Stimulated activated CD8-positive, alpha-beta memory T cell treated with anti-CD3 and anti-CD28 coated beads, Interleukin-2, amount 100 ng/mL, for 48 hours (primary cell): ENCODE data around the gene PKHD1.
"Not testable (repeated sequence)": the region's sequence is repeated elsewhere in the genome, so short reads cannot be mapped to it uniquely, and the experiment has no call there.

ENCODE experiments used
- DNase-seq, 2 donors: peaks; one replicate each; pipeline ENCODE4 v3.0.0-alpha.2; 2020; ENCODE audit warnings: low read depth in 2 of 2

The PKHD1 gene

DNA sequence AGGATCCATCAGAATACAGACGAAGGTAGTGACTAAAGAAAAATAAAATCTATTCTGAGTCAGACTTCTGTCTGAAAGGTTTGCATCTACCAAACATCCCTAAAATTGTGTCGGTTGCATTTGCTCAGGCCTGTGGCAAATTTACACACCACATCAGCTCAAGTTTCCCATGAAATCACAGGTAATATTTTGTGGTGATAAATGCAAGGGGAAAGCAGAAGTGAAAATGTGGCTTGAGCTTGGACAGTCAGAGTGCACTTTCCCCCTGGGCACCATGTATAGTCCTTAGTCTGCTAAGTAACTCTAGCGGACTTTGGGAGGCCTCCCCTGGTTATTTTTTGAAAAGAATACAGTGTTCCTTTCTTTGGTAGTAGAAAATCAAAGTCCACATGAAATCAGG is 159.1 kb downstream of the PKHD1 start:
- DNase-seq, result no peak

DNA sequence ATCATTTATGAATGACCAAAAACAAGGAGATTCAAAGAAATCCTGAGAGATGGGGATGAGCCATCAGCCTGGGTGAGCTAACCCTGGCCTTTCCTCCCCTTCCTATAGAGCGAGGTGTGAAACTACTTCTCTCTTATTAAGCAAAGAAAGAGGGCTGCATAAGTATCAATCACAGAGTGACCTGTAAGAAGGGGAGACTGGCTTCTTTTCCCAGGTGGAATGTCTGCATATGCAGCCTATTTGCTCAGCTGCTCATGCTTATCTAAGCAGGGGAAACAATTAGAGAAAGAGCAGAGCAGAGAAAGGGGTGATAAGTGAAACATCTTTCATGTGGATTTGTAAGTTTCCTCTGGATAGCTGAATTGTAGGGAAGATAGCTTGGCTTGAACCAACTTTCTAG is 160.0 kb downstream of the PKHD1 start:
- no peak for DNase-seq

DNA sequence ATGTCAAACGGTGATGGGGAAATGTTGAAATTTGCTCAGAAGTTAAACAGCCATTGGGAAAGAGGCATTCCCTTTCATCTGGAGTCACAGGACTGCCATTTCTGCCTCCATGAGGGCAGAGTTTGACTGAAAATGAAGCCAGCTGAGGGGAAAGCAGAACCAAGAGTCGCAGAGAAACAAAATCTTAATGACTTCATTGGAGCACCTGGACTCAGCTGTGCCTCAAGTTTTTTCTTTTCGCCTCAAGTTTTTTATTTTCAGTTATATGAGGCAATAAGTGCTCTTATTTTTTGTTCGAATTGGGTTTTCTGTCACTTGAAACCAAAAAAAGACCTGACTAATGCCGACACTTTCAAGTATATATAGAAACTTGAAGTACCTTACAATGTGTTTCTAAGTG is 161.3 kb downstream of the PKHD1 start:
- DNase-seq, result no peak

DNA sequence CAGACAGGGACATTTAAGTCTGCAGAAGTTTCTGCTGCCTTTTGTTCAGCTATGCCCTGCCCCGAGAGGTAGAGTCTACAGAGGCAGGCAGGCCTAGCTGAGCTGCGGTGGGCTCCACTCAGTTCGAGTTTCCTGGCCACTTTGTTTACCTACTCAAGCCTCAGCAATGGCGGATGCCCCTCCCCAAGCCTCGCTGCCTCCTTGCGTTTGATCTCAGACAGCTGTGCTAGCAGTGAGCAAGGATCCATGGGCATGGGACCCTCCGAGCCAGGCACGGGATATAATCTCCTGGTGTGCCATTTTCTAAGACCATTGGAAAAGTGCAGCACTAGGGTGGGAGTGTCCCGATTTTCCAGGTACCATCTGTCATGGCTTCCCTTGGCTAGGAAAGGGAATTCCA is 164.9 kb downstream of the PKHD1 start:
- not testable (repeated sequence) for DNase-seq

DNA sequence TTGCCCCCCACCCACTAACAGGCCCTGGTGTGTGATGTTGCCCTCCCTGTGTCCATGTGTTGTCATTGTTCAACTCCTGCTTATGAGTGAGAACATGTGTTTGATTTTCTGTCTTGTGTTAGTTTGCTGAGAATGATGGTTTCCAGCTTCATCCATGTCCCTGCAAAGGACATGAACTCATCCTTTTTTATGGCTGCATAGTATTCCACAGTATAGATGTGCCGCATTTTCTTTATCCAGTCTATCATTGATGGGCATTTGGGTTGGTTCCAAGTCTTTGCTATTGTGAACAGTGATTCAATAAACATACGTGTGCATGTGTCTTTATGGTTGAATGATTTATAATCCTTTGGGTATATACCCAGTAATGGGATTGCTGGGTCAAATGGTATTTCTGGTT is 169.1 kb downstream of the PKHD1 start:
- not testable (repeated sequence) for DNase-seq

DNA sequence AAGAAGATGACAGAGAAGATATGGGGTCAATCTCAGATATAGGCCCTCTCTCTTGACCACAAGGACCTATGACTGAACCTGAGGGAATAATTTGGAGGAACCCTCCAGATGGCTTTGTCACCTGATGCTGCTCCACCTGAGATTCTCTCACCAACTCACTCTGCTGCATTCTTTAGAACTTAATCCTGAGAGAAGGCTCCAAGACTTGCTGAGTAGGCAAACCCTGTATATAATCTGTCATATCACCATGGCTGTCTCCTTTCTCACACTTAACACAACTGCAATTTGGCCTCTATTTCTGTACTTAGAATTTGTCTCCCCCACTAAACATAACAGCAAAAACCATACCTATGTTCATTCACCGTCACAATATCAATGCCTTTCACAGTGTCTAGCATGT is 172.3 kb downstream of the PKHD1 start:
- DNase-seq, result no peak

DNA sequence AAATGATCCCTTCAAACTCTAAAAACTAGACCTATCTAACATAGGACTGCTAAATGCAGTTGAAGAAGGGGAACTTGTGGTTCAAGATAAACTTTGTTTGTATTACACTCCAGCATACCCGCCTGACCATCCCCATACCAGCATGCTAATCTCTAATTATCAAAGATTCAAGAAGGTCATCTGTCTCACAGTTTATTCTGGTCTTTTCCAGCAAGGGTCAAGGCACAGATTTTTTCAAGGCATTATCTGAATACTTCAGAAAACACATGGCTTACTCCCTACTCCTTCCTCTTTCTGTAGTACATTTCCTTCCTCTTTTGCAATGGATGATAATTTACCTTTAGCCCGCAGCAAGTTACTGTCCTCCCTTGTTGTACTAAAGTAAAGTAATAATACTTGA is 174.1 kb downstream of the PKHD1 start:
- DNase-seq, result no peak

DNA sequence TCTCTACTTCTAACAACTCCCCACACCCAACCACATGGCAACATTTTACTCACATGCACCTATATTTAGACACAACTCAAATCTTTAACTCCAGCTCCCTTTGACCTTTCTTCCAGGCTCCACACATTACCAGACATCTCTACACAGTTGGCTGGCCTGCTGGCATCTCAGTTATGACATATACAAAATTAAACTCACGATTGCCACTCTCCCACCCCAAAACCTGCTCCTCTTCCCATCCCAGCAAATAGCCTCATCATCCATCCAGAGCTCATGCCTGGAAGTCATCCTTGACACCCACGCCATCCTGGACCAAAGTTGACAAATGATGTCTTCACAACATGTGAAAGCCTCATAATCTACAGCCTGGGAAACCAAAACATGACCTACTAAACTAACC is 176.6 kb downstream of the PKHD1 start:
- DNase-seq, result no peak

DNA sequence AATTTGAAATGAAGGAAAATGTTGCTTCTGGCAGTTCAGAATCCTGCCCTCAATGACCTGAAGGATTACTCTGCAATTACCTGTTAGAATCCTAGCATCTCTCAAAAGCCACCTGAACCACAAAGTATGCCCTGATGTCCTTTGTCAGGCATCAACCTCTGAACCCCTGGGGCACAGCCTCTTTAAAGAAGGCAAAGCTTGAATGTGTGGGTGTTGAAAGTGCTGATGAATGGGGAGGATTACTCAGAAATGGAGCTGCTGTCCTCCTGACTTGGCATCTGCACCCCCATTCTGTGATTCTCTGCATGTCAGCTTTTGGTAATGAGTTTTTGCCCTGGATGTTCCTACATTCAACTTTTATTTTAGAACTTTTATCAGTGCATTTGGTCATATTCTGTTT is 179.2 kb downstream of the PKHD1 start:
- DNase-seq, result no peak

DNA sequence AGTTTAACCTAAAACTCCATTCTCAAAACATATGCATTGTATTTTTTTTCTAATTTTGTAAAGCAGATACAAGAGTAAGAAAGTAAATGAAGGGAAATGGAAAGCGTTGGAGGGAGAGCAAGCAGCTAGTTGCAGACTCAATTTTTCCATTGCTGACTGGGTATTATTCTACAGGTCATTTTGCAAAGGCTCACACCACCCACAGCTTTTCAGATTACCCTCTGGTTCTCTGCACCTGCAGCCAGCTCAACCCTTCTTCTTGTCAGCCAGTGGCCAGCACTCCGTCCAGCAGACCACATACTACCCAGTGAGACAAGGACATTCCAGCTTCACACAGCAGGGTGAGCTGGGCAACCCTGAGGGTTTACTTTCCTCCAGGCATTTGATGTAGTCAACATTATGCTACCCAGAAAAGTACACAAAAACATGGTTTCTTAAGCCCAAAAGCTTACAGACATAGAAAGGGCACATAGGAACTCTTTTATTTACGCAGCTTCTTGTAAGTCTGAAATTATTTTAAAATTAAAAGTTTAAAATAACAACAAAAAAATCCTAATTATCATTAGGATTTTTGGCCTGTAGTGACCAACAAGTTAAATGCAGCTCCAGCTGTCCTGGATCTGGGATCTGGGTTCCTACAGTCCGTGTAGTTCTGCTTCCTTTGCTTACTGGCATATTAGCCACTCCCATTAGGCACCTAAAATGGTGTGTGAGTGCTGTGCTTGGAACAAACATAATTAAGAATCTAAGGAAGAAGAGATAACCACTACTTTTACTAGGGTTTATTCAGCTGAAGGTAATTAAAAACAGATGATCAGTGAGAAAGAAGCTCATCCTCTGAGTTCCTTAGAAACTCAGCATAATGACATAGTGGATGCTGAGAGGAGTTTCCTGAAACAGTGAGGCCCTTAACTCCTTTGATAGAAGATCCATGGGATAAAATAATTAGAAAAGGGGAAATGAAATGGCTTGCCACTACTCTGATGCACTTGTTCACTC is 185.3 kb downstream of the PKHD1 start:
- no peak for DNase-seq

DNA sequence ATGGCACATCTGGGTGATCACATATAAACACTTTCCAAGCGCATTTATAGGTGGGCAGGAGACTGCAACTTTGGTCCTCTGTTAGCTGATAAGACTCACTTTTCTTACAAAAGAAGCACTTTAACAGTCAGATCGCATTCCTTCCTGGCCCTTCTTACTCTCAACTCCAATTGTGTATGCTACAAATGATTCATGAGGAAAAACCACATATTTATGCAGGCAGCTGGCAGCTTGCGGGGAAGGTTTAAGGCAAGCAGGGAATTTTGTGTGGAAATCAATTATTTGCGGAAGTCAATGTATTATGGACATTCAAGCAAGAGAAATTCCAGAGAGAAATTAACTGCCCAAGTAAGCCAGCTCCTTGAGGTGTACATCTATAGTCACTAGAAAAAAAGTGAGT is 194.0 kb downstream of the PKHD1 start:
- DNase-seq, result no peak

DNA sequence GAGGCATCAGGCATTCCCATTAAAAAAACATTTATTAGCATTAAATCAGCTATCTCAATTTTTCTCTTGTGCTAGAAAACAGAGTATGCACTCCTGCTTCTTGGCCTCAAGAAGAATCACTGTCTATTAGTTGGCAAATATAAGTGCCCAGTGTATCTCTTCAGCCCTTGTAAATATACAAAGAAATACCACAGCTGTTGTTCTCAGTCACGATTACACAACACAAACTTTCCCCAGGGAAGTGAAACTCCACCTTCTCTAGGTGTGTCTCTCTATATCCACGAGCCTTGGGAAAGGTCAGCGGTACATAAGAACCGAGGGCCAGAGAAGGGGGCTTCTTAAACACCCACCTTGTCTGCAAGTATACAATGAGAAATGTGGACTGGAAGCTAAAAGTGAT is 194.7 kb downstream of the PKHD1 start:
- no peak for DNase-seq

DNA sequence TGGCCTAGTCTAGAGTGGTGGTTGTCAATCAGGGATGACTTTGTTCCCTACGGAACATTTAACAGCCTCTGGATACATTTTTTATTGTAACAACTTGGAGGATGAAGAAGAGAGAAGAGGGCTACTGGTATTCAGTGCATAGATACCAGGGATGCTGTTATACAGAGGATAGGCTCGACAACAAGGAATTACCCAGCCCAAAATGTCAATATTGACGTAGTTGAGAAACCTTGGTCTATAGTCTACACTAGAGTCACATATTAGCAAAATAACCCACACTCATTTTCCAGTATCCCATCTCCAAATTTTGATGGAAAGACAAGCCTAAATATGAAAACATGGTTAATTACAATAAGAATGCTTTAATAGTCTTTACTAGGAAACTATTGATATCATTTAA is 195.1 kb downstream of the PKHD1 start:
- no peak for DNase-seq

DNA sequence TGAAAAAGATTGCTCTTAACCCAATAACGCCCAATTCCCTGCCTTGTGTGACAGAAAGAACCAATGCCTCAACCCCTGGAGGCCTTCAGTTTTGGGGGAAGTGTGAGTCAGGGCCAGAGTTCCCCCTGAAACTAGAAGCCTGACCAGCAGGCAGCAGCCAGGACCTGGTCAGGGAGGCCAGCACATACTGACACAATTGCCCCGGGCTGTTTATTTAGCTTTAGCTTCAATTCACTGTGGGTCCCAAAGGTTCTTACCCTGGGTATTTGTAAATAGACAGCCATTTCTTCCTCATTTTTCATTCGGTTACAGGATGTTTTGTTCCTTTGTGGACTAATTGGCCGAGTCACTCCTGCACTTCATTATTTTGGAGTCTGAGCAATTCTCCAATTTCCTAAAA is 195.6 kb downstream of the PKHD1 start:
- no peak for DNase-seq

DNA sequence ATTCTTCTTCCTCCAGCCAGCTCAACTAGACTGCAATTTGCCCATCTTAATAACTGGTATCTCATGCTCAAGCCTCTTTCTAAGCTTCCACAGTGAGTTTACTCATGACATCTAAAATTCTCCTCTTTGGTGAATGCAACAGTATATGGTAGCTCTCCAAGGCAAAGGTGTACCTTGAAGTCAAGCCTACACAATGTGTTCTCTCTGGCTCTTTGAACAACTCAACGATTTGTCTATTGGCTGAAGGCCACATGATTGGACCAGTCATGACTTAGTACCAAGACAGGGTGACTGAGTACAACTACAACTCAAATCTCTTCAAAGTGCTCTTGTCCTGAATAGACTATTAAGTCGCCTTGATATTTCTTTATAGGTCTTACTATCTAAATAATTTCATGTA is 199.6 kb downstream of the PKHD1 start:
- DNase-seq, result no peak

DNA sequence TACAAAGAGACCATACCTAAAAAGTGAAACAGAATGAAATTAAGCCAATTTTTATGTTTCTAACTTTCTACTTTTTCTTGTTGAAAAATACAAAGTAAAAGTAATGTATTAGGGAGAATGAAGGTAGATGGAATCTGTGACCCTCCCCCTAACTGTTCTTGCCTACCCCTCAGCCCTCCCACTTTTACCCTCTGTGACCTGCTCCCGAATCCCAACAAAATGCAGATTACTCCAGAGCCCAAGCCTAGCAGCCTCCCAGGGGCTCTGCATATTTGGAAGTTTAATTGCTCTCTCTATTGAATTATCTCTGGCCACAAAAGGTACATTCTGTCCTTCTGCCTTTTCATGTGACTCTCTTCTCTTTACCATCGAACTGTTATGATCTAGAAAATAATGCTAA is 201.5 kb downstream of the PKHD1 start:
- no peak for DNase-seq

DNA sequence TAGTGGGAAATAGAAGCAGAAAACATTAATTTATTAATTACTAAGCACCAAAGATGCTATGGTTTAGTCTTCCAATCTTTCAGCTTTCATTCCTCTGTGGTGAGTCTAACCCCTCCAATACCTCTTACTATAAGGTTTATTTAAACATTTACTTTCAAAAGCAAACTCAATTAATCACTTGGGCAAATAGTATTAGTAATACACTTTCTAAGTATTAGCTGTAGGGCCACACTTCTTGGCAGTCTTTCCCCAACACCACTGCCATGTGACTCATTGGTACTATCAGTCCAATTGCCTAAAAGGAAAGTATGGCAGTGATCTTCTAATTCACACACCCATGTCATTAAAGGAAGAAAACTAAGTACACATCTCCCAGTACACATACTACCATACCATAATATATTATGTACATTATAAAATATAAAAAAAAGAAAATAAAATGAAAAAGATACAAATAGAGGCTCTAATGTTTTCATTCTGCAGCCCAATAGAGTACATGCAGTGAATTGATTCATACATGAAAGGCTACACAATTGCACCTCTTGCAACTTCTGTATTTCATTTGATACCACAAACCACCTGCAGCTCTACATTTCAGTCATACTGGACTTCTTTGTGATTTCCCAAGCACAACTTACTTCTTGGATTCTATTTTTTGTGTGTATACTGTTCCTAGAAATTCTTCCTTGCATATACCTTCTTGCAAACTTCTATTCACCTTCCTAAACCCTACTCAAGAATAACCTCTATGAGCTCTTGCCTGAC is 218.6 kb downstream of the PKHD1 start:
- DNase-seq, result no peak

DNA sequence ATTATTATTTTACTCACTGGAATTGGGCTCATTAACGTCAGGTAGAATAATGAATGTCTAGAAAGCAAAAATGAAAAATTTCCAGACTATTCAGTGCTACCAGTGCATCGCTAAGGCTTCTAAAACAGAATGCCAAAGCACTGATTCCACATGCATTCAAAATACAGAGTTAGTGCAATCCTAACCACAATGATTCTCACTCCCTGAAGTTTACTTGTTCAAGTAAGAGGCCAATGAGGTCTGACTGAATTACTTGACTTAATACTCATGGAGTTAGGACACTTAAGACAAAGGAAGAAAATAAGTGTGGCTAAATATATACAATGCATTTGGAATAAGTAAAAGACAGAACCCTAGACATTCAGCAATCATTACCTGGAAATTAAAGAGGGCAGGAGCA is 220.5 kb downstream of the PKHD1 start:
- no peak for DNase-seq

DNA sequence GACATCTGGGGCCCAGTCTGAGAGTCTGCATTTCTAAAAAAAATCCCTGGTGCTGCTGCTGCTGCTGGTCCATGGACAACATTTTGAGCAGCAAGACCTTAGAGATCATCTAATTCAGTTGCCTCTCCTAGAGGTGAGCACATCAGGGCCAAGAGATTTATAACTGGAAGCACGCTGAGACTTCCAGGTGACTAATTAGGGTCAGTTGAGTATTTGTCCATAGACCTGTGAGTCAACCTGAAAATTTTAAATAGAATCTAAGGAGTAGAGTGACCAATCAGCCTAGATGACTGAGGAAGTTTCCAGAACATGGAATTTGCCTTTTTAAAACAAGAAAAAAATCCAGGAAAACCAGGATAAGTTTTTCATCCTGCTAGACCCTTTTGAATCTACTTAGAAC is 221.4 kb downstream of the PKHD1 start:
- DNase-seq, result no peak

DNA sequence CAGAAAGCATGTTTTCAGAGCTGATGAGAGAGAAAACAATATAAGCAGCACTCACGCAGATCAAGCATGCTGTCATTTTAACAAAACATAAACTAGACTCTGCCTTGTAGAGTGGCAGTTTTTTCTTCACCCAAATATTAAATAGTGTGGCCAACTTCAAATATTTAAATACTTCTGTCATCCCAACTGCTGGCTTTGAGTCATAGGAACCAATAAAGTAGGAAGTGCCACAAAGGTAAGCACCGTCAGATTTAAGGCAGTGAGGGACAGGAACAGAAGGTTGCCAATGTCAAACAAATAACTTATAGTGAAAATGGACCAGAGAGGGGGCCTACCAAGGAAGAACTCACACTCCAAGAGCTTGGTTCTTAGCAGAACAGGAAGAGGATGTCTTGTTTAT is 222.2 kb downstream of the PKHD1 start:
- no peak for DNase-seq

DNA sequence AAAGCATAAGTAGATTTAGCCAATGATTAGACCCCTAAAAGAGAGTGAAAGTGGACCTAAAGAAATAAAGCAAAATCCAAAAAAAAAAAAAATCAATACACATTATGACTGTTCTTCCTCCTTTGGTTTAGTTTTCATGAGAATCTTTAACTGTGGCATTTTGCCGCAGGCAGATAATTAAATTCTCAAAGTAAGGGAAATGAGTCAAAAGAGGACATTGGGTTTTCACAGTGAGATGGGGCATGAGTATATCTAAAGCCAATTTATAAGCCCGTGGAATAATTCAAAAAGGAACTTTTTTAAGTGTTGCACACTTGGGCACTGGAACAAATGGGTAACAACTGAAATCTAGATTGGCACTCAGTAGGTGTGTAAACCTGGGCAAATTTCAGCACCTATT is 230.3 kb downstream of the PKHD1 start:
- DNase-seq, result no peak

DNA sequence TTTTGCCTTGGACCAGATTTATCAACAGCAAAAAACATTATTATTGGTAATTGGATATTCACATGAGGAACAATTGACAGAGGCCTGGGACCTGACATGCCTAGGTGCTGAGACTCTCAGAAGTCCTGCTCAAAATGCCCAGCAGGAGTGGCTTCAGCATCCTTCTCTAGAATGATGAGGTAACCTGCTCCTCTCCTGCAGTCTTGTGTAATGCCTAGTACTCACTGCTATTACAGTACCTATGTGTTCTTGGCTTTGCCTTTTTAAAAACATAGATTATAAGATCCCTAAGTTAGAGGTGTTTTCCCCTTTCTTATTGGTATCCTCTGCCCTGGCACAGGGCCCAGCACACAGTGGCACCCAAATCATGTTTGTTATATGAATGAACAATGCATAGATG is 230.9 kb downstream of the PKHD1 start:
- no peak for DNase-seq
